PFSK-1 (cell line): ENCODE data around the gene MYF6.

Experiments used
- POLR2AphosphoS5 ChIP-seq: IDR thresholded peaks from 2 replicates; pipeline ENCODE4 v1.6.1; 2012; ENCODE audit warnings: low read depth, mild to moderate bottlenecking, control low read depth, low read length, moderate library complexity
- SIN3A ChIP-seq: IDR thresholded peaks from 2 replicates; pipeline ENCODE4 v1.6.1; 2012; ENCODE audit warnings: mild to moderate bottlenecking, low read length, moderate library complexity, borderline replicate concordance; ENCODE audit not compliant: insufficient read depth
- TAF1 ChIP-seq: IDR thresholded peaks from 2 replicates; pipeline ENCODE4 v1.6.1; 2012; ENCODE audit warnings: low read length, control low read depth, borderline replicate concordance; ENCODE audit not compliant: insufficient read depth
- TF ChIP-seq, protein P1 (sequence below), 2 experiments: IDR thresholded peaks; 2 replicates each; pipeline versions ENCODE4 v1.6.1 to v1.8.0; 2011 to 2012; ENCODE audit warnings: low read depth in 2 of 2, low read length in 2 of 2, control low read depth in 1 of 2, inconsistent platforms in 1 of 2, mild to moderate bottlenecking in 1 of 2, moderate library complexity in 1 of 2; ENCODE audit not compliant: insufficient read depth in 1 of 2

DNA sequence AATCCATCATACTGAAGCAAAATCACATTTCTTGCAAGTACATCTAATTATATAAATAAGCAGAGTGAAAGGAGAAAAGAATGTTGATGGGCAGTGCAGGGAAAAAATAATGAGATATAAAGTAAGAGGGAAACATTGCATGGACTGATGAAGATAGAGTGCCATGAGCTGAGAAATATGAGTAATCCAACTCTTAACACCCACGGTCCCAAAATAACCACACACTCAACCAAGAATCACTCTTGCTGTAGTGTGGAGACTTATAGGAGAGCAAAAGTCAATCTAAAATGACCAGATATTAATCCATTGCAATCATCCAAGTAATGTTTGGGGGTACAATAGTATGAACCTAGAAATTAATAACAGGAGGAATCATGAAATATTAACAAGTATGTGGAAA, 49.4 kb downstream of the MYF6 start:
- TF ChIP-seq POLR2AphosphoS5 (no peak), SIN3A (no peak), TAF1 (no peak)
- TF ChIP-seq, protein P1, sequence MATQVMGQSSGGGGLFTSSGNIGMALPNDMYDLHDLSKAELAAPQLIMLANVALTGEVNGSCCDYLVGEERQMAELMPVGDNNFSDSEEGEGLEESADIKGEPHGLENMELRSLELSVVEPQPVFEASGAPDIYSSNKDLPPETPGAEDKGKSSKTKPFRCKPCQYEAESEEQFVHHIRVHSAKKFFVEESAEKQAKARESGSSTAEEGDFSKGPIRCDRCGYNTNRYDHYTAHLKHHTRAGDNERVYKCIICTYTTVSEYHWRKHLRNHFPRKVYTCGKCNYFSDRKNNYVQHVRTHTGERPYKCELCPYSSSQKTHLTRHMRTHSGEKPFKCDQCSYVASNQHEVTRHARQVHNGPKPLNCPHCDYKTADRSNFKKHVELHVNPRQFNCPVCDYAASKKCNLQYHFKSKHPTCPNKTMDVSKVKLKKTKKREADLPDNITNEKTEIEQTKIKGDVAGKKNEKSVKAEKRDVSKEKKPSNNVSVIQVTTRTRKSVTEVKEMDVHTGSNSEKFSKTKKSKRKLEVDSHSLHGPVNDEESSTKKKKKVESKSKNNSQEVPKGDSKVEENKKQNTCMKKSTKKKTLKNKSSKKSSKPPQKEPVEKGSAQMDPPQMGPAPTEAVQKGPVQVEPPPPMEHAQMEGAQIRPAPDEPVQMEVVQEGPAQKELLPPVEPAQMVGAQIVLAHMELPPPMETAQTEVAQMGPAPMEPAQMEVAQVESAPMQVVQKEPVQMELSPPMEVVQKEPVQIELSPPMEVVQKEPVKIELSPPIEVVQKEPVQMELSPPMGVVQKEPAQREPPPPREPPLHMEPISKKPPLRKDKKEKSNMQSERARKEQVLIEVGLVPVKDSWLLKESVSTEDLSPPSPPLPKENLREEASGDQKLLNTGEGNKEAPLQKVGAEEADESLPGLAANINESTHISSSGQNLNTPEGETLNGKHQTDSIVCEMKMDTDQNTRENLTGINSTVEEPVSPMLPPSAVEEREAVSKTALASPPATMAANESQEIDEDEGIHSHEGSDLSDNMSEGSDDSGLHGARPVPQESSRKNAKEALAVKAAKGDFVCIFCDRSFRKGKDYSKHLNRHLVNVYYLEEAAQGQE (IDR thresholded peaks at IDR 0.05; ENCODE audit: insufficient read depth in 1 of 2, low read depth in 2 of 2, low read length in 2 of 2) = no peak
